Measurements from ENCODE around the gene CAMK2G.
"Not testable (repeated sequence)": the region's sequence is repeated elsewhere in the genome, so short reads cannot be mapped to it uniquely, and the experiment has no call there.

Gene CAMK2G

GRCh38 chr10:73812657-73813056, 61.7 kb downstream of the CAMK2G start:
- no peak for DNase-seq (ENCODE audit: low read depth, low spot score)

- peak; percentile 9 for DNase-seq (ENCODE audit: low read depth, low spot score)
Measured at GRCh38 chr10:73810735-73811465, 63.5 kb downstream of the CAMK2G start.

GRCh38 chr10:73810358-73810734, 64.0 kb downstream of the CAMK2G start:
- DNase-seq (ENCODE audit: low read depth, low spot score): no peak

GRCh38 chr10:73809061-73809818, 65.1 kb downstream of the CAMK2G start:
- no peak for DNase-seq (ENCODE audit: low read depth, low spot score)

- no peak for DNase-seq (ENCODE audit: low read depth, low spot score)
Measured at GRCh38 chr10:73808021-73808815, 66.1 kb downstream of the CAMK2G start.

- no peak for DNase-seq (ENCODE audit: low read depth, low spot score)
Measured at GRCh38 chr10:73807471-73807870, 66.9 kb downstream of the CAMK2G start.

- DNase-seq (ENCODE audit: low read depth, low spot score): no peak
Measured at GRCh38 chr10:73806176-73806950, 68.0 kb downstream of the CAMK2G start.

GRCh38 chr10:73803680-73804286, 70.6 kb downstream of the CAMK2G start:
- no peak for DNase-seq (ENCODE audit: low read depth, low spot score)

GRCh38 chr10:73802276-73802991, 71.9 kb downstream of the CAMK2G start:
- no peak for DNase-seq (ENCODE audit: low read depth, low spot score)

- DNase-seq (ENCODE audit: low read depth, low spot score): no peak
Measured at GRCh38 chr10:73801253-73801590, 73.1 kb downstream of the CAMK2G start.

- no peak for DNase-seq (ENCODE audit: low read depth, low spot score)
Measured at GRCh38 chr10:73800560-73801252, 73.6 kb downstream of the CAMK2G start.

GRCh38 chr10:73799899-73800559, 74.3 kb downstream of the CAMK2G start:
- DNase-seq (ENCODE audit: low read depth, low spot score): no peak

- DNase-seq (ENCODE audit: low read depth, low spot score): no peak
Measured at GRCh38 chr10:73798927-73799560, 75.3 kb downstream of the CAMK2G start.

- DNase-seq (ENCODE audit: low read depth, low spot score): no peak
Measured at GRCh38 chr10:73798087-73798486, 76.3 kb downstream of the CAMK2G start.

GRCh38 chr10:73797324-73798025, 76.9 kb downstream of the CAMK2G start:
- no peak for DNase-seq (ENCODE audit: low read depth, low spot score)

GRCh38 chr10:73796766-73797165, 77.6 kb downstream of the CAMK2G start:
- DNase-seq (ENCODE audit: low read depth, low spot score): no peak

- not testable (repeated sequence) for DNase-seq (ENCODE audit: low read depth, low spot score)
Measured at GRCh38 chr10:73796035-73796434, 78.3 kb downstream of the CAMK2G start.

GRCh38 chr10:73795491-73795890, 78.9 kb downstream of the CAMK2G start:
- not testable (repeated sequence) for DNase-seq (ENCODE audit: low read depth, low spot score)

Measured in activated CD4-positive, CD25-positive, alpha-beta regulatory T cell treated with anti-CD3 and anti-CD28 coated beads, Interleukin-2, amount 50 U/mL, for 16 hours (primary cell).